Measurements from ENCODE around the gene TBC1D22A.
"Not testable (repeated sequence)": the region's sequence is repeated elsewhere in the genome, so short reads cannot be mapped to it uniquely, and the experiment has no call there.

The TBC1D22A gene

GRCh38 chr22:47116426-47117341 is 354.2 kb downstream of the TBC1D22A start:
- no peak for DNase-seq

- DNase-seq: not testable (repeated sequence)
Observed at GRCh38 chr22:47117442-47117841, 355.0 kb downstream of the TBC1D22A start.

- DNase-seq: no peak
Observed at GRCh38 chr22:47119181-47119580, 356.7 kb downstream of the TBC1D22A start.

GRCh38 chr22:47120399-47120798 is 357.9 kb downstream of the TBC1D22A start:
- no peak for DNase-seq

GRCh38 chr22:47121791-47122190 is 359.3 kb downstream of the TBC1D22A start:
- no peak for DNase-seq

GRCh38 chr22:47122441-47123000 is 360.1 kb downstream of the TBC1D22A start:
- no peak for DNase-seq

- no peak for DNase-seq
Observed at GRCh38 chr22:47123006-47123826, 360.8 kb downstream of the TBC1D22A start.

GRCh38 chr22:47123827-47124442 is 361.5 kb downstream of the TBC1D22A start:
- DNase-seq: no peak

- no peak for DNase-seq
Observed at GRCh38 chr22:47124451-47124881, 362.0 kb downstream of the TBC1D22A start.

- DNase-seq: no peak
Observed at GRCh38 chr22:47124961-47125360, 362.5 kb downstream of the TBC1D22A start.

- no peak for DNase-seq
Observed at GRCh38 chr22:47125603-47126002, 363.2 kb downstream of the TBC1D22A start.

- no peak for DNase-seq
Observed at GRCh38 chr22:47126344-47126811, 363.9 kb downstream of the TBC1D22A start.

GRCh38 chr22:47127441-47127871 is 365.0 kb downstream of the TBC1D22A start:
- no peak for DNase-seq

GRCh38 chr22:47128216-47128615 is 365.8 kb downstream of the TBC1D22A start:
- no peak for DNase-seq

- no peak for DNase-seq
Observed at GRCh38 chr22:47128622-47129215, 366.3 kb downstream of the TBC1D22A start.

GRCh38 chr22:47129902-47130635 is 367.6 kb downstream of the TBC1D22A start:
- DNase-seq: no peak

- no peak for DNase-seq
Observed at GRCh38 chr22:47130883-47131631, 368.6 kb downstream of the TBC1D22A start.

GRCh38 chr22:47131632-47132427 is 369.4 kb downstream of the TBC1D22A start:
- no peak for DNase-seq

- DNase-seq: no peak
Observed at GRCh38 chr22:47132428-47132825, 370.0 kb downstream of the TBC1D22A start.
